Peyer's patch (tissue), 4 donors: ENCODE results near the gene ZFX.

Experiments used
- POLR2A ChIP-seq, 2 donors: fragments of 450-650 bp; IDR thresholded peaks; one replicate each; pipeline ENCODE4 v1.5.1; 2017; ENCODE audit warnings: antibody characterized with exemption in 2 of 2, mild to moderate bottlenecking in 2 of 2, moderate library complexity in 2 of 2
- TF ChIP-seq, protein P1 (sequence below), 6 experiments: fragments of 450-650 bp in 4 of 6; fragments of 200-600 bp in 2 of 6; sonication (generic) in 1 of 6; IDR thresholded peaks; one replicate each; pipeline ENCODE4 v1.5.1; 2017 to 2019; ENCODE audit warnings: antibody characterized with exemption in 6 of 6, mild to moderate bottlenecking in 3 of 6, moderate library complexity in 1 of 6

DNA sequence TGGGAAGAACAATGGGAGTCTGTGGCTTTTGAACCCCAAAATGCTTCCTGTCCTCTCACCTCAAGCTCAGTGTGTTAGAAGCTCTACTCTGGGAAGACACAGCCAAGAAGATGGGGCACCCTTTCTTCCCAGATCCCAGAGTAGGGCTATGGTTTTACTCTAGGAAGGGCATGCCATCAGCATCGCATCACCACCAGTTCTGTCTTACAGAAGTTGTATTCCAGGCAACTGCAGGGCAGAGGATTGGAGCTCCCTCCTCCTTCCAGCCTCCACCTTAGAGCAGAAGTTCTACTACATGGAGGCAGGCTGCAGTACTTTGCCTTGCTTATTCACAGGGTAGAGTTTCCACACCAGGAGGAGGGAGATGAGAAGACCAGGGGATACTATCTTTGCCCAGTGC is 18.1 kb upstream of the ZFX start:
- TF ChIP-seq POLR2A (IDR thresholded peaks at IDR 0.05), result no peak
- TF ChIP-seq, protein P1, sequence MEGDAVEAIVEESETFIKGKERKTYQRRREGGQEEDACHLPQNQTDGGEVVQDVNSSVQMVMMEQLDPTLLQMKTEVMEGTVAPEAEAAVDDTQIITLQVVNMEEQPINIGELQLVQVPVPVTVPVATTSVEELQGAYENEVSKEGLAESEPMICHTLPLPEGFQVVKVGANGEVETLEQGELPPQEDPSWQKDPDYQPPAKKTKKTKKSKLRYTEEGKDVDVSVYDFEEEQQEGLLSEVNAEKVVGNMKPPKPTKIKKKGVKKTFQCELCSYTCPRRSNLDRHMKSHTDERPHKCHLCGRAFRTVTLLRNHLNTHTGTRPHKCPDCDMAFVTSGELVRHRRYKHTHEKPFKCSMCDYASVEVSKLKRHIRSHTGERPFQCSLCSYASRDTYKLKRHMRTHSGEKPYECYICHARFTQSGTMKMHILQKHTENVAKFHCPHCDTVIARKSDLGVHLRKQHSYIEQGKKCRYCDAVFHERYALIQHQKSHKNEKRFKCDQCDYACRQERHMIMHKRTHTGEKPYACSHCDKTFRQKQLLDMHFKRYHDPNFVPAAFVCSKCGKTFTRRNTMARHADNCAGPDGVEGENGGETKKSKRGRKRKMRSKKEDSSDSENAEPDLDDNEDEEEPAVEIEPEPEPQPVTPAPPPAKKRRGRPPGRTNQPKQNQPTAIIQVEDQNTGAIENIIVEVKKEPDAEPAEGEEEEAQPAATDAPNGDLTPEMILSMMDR (IDR thresholded peaks at IDR 0.05), result no peak
